Progenitor cell of endocrine pancreas (in vitro differentiated cells): ENCODE results near the gene PRRT2. TPM values are rescaled to one million over a fixed set of nuclear protein-coding genes. Genes with fewer than 3 reads are reported as not detected.

Experiments used
- DNase-seq: peaks from one replicate; pipeline ENCODE4 v3.0.0; 2021; ENCODE audit warnings: low spot score; ENCODE audit not compliant: unreplicated experiment
- H3K27ac Mint-ChIP-seq: 2 replicates; pipeline ENCODE4 v1.8.0; 2021; ENCODE audit warnings: mild to moderate bottlenecking, moderate library complexity, mixed read lengths
- H3K27me3 Mint-ChIP-seq: 2 replicates; pipeline ENCODE4 v1.8.0; 2021; ENCODE audit warnings: mixed read lengths
- H3K36me3 Mint-ChIP-seq: 2 replicates; pipeline ENCODE4 v1.8.0; 2022; ENCODE audit warnings: mixed read lengths; ENCODE audit not compliant: insufficient read depth
- H3K4me1 Mint-ChIP-seq: 2 replicates; pipeline ENCODE4 v1.8.0; 2021; ENCODE audit warnings: low read depth, mixed read lengths
- H3K4me3 Mint-ChIP-seq: 2 replicates; pipeline ENCODE4 v1.8.0; 2021; ENCODE audit warnings: low read depth, mild to moderate bottlenecking, moderate library complexity, mixed read lengths
- H3K9me3 Mint-ChIP-seq: 2 replicates; pipeline ENCODE4 v1.8.0; 2021; ENCODE audit warnings: low read depth, mixed read lengths
- total RNA-seq: library from RNA; stranded (reverse); gene quantifications from 2 replicates; pipeline ENCODE4 v1.2.1, GENCODE V29; 2021
- TF ChIP-seq, protein P1 (sequence below): fragments of 200-600 bp; sonication (generic); IDR thresholded peaks from one replicate; pipeline ENCODE4 v1.5.0; 2021; ENCODE audit warnings: antibody characterized with exemption, mild to moderate bottlenecking; ENCODE audit not compliant: unreplicated experiment

PRRT2 gene
- total RNA-seq, 1 donor from 2014 or later: 1.4 TPM

DNA sequence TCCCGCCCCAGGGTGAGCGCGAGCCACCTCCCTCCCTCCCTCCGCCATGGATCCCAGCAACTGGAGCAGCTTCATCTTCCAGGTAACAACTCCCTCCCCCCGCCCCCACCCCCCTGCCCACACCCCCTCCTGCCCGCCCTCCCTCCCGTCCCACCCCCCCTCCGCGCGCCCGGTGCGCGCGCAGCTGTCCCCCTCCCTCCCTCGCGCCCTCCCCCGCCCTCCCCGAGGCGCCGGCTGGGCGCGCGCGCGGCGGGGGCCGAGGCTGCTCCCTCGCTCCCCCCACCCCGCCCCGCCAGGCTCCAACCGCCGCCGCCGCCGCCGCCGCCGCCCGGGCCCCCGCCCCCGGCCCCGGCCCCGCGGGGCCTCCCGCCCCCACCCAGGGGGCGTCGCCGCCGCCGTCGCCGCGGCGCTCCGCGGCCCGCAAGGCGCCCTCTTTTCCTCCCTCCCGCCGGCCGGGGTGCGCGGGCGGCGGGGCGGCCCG lies 5.9 kb upstream of the PRRT2 start, which contains the start of gene MAZ:
TSS of gene MAZ (plus strand) at position 431 of the 481 bp plus-strand sequence. CDS start 173 bp downstream, outside the sequence.
- Mint-ChIP-seq H3K27me3 (no peaks in the 10 kb centered on the region), H3K36me3 (peaks cover 8% of the 10 kb centered on the region), H3K27ac (peak within 1 kb of the TSS; percentile 99), H3K4me3 (peak within 1 kb of the TSS; percentile 95), H3K9me3 (no peaks in the 10 kb centered on the region), H3K4me1 (peaks cover 22% of the 10 kb centered on the region)
- DNase-seq: no peak
- TF ChIP-seq, protein P1, sequence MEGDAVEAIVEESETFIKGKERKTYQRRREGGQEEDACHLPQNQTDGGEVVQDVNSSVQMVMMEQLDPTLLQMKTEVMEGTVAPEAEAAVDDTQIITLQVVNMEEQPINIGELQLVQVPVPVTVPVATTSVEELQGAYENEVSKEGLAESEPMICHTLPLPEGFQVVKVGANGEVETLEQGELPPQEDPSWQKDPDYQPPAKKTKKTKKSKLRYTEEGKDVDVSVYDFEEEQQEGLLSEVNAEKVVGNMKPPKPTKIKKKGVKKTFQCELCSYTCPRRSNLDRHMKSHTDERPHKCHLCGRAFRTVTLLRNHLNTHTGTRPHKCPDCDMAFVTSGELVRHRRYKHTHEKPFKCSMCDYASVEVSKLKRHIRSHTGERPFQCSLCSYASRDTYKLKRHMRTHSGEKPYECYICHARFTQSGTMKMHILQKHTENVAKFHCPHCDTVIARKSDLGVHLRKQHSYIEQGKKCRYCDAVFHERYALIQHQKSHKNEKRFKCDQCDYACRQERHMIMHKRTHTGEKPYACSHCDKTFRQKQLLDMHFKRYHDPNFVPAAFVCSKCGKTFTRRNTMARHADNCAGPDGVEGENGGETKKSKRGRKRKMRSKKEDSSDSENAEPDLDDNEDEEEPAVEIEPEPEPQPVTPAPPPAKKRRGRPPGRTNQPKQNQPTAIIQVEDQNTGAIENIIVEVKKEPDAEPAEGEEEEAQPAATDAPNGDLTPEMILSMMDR: no peak

DNA sequence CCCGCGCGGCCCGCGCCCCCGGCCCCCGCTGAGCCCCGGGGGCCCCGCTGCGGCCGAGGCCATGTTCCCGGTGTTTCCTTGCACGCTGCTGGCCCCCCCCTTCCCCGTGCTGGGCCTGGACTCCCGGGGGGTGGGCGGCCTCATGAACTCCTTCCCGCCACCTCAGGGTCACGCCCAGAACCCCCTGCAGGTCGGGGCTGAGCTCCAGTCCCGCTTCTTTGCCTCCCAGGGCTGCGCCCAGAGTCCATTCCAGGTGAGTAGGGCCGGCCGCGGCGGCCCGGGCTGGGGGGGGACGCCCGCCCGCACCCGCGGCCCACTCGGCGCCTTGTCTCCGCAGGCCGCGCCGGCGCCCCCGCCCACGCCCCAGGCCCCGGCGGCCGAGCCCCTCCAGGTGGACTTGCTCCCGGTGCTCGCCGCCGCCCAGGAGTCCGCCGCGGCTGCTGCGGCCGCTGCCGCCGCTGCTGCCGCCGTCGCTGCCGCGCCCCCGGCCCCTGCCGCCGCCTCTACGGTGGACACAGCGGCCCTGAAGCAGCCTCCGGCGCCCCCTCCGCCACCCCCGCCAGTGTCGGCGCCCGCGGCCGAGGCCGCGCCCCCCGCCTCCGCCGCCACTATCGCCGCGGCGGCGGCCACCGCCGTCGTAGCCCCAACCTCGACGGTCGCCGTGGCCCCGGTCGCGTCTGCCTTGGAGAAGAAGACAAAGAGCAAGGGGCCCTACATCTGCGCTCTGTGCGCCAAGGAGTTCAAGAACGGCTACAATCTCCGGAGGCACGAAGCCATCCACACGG lies 5.2 kb upstream of the PRRT2 start:
- Mint-ChIP-seq H3K27me3 (no peaks in the 10 kb centered on the region), H3K36me3 (peaks cover 8% of the 10 kb centered on the region), H3K9me3 (no peaks in the 10 kb centered on the region), H3K27ac (no peak overlapping the region), H3K4me3 (peak overlapping the region; percentile 76), H3K4me1 (peaks cover 26% of the 10 kb centered on the region)
- TF ChIP-seq, protein P1: no peak
- DNase-seq: no peak

DNA sequence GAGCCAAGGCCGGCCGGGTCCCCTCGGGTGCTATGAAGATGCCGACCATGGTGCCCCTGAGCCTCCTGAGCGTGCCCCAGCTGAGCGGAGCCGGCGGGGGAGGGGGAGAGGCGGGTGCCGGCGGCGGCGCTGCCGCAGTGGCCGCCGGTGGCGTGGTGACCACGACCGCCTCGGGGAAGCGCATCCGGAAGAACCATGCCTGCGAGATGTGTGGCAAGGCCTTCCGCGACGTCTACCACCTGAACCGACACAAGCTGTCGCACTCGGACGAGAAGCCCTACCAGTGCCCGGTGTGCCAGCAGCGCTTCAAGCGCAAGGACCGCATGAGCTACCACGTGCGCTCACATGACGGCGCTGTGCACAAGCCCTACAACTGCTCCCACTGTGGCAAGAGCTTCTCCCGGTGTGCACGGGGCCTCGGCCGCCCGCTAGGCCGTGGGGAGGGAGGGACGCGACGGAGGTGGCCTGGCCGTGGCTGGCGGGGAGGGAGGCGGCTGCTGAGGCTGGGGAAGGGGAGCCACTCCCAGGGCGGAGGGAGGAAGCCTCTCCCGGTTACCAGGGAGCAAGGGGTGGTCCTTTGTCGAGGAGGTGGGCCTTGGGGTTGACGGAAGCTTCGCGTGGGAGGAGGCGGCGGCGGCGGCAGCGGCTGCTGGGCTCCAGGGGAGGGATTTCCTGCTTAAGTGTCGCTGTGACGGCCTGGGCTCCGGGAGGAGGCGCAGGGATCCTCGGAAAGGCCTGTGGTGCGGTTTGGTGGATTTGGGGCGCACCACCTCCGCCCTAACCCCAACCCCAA lies 4.4 kb upstream of the PRRT2 start:
- H3K27ac Mint-ChIP-seq: peak overlapping the region; percentile 93
- no peaks in the 10 kb centered on the region for H3K27me3 Mint-ChIP-seq
- no peaks in the 10 kb centered on the region for H3K9me3 Mint-ChIP-seq
- peak; percentile 55 for DNase-seq
- peak overlapping the region; percentile 76 for H3K4me3 Mint-ChIP-seq
- H3K4me1 Mint-ChIP-seq: peaks cover 28% of the 10 kb centered on the region
- TF ChIP-seq, protein P1: peak; percentile 57
- H3K36me3 Mint-ChIP-seq: peaks cover 8% of the 10 kb centered on the region

DNA sequence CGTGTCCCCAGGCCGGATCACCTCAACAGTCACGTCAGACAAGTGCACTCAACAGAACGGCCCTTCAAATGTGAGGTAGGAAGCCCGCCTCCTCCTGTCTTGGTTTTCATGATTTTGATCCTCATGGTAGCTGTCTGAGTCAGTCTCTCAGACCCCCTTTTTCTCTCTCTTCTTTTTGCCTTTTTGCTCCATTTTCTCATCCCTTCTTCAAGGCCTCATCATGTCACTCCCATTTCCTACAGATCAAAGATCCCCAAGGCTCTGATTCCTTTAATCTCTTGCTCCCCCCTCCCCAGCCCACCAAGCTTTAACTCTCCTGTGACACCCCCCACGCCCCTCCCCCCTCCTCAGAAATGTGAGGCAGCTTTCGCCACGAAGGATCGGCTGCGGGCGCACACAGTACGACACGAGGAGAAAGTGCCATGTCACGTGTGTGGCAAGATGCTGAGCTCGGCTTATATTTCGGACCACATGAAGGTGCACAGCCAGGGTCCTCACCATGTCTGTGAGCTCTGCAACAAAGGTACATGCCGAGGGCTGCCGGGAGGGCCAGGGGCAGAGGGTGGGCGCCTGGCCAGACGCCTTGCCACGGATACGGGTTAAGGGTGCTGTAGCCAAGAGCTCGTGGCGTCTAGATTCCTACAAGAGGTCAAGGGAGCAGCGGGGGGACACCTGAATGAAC lies 3.6 kb upstream of the PRRT2 start:
- DNase-seq: no peak
- Mint-ChIP-seq H3K4me1 (peaks cover 30% of the 10 kb centered on the region), H3K27ac (peak overlapping the region; percentile 46), H3K9me3 (no peaks in the 10 kb centered on the region), H3K36me3 (peaks cover 8% of the 10 kb centered on the region), H3K27me3 (peaks cover 4% of the 10 kb centered on the region), H3K4me3 (peak overlapping the region; percentile 76)
- TF ChIP-seq, protein P1: no peak
